ENCODE results near the gene TRABD2B. TPM values are rescaled to one million over a fixed set of nuclear protein-coding genes. Genes with fewer than 3 reads are reported as not detected.

The TRABD2B gene
- total and polyA plus RNA-seq, 2 of the 13 experiments (the other 11 are each of a cell fraction or from before 2014, with no cell fraction given): 0.04 TPM; not detected in 1

DNA sequence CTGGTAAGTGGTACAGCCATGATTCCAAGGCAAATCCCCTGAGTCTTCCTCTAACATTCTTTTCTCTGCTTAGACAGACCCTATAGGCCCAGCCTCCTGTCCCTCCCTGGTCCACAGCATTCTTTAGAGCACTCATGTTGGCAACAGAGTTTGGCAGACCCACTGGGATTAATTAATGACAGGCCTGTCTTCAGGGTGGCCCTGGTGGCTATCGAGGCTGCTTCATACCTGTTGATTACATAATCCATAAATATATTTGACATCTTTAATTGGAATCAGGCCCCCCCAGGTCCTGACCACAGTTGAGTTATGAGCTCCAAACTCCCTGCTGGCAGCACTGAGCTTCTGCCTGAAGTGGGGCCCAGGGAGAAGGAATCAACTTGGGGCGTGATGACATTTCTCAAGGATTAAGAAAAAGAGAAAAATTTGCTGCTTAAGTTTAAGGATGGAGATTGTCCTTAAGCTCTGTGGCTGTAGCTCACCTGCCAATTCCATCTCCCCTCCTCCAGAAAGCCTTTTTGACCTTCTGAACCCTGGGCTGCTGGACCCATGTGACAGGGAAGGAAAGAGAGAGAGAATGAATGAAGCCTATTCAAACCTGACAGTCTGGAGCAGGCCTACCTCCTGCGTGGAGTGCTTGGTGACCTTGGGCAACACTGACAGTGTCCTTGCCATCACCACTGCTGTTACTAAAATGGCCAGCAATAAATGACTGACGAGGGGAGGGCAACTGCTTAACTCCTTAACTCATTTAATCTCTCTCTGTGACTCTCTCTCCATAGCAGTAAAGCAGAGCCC, 156.6 kb downstream of the TRABD2B start (continued):
- TF ChIP-seq, protein P1, sequence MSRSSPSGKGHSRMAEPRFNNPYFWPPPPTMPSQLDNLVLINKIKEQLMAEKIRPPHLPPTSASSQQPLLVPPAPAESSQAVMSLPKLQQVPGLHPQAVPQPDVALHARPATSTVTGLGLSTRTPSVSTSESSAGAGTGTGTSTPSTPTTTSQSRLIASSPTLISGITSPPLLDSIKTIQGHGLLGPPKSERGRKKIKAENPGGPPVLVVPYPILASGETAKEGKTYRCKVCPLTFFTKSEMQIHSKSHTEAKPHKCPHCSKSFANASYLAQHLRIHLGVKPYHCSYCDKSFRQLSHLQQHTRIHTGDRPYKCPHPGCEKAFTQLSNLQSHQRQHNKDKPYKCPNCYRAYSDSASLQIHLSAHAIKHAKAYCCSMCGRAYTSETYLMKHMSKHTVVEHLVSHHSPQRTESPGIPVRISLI (CRISPR knock-in tag; IDR thresholded peaks at IDR 0.05; ENCODE audit: borderline replicate concordance): no peak
- no peak for TF ChIP-seq RBFOX2 (IDR thresholded peaks at IDR 0.05; ENCODE audit: low read depth, low read length)
- TF ChIP-seq, protein P2, sequence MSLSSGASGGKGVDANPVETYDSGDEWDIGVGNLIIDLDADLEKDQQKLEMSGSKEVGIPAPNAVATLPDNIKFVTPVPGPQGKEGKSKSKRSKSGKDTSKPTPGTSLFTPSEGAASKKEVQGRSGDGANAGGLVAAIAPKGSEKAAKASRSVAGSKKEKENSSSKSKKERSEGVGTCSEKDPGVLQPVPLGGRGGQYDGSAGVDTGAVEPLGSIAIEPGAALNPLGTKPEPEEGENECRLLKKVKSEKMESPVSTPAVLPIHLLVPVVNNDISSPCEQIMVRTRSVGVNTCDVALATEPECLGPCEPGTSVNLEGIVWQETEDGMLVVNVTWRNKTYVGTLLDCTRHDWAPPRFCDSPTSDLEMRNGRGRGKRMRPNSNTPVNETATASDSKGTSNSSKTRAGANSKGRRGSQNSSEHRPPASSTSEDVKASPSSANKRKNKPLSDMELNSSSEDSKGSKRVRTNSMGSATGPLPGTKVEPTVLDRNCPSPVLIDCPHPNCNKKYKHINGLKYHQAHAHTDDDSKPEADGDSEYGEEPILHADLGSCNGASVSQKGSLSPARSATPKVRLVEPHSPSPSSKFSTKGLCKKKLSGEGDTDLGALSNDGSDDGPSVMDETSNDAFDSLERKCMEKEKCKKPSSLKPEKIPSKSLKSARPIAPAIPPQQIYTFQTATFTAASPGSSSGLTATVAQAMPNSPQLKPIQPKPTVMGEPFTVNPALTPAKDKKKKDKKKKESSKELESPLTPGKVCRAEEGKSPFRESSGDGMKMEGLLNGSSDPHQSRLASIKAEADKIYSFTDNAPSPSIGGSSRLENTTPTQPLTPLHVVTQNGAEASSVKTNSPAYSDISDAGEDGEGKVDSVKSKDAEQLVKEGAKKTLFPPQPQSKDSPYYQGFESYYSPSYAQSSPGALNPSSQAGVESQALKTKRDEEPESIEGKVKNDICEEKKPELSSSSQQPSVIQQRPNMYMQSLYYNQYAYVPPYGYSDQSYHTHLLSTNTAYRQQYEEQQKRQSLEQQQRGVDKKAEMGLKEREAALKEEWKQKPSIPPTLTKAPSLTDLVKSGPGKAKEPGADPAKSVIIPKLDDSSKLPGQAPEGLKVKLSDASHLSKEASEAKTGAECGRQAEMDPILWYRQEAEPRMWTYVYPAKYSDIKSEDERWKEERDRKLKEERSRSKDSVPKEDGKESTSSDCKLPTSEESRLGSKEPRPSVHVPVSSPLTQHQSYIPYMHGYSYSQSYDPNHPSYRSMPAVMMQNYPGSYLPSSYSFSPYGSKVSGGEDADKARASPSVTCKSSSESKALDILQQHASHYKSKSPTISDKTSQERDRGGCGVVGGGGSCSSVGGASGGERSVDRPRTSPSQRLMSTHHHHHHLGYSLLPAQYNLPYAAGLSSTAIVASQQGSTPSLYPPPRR (CRISPR knock-in tag; IDR thresholded peaks at IDR 0.05; ENCODE audit: borderline replicate concordance): peak; percentile 78; the same call in 1 of the 2 replicates
- TF ChIP-seq NR1H2 (CRISPR knock-in tag; IDR thresholded peaks at IDR 0.05; ENCODE audit: borderline replicate concordance, low read depth): no peak
- no peak for TF ChIP-seq ZSCAN12 (CRISPR knock-in tag; IDR thresholded peaks at IDR 0.05)
- TF ChIP-seq, protein P3, sequence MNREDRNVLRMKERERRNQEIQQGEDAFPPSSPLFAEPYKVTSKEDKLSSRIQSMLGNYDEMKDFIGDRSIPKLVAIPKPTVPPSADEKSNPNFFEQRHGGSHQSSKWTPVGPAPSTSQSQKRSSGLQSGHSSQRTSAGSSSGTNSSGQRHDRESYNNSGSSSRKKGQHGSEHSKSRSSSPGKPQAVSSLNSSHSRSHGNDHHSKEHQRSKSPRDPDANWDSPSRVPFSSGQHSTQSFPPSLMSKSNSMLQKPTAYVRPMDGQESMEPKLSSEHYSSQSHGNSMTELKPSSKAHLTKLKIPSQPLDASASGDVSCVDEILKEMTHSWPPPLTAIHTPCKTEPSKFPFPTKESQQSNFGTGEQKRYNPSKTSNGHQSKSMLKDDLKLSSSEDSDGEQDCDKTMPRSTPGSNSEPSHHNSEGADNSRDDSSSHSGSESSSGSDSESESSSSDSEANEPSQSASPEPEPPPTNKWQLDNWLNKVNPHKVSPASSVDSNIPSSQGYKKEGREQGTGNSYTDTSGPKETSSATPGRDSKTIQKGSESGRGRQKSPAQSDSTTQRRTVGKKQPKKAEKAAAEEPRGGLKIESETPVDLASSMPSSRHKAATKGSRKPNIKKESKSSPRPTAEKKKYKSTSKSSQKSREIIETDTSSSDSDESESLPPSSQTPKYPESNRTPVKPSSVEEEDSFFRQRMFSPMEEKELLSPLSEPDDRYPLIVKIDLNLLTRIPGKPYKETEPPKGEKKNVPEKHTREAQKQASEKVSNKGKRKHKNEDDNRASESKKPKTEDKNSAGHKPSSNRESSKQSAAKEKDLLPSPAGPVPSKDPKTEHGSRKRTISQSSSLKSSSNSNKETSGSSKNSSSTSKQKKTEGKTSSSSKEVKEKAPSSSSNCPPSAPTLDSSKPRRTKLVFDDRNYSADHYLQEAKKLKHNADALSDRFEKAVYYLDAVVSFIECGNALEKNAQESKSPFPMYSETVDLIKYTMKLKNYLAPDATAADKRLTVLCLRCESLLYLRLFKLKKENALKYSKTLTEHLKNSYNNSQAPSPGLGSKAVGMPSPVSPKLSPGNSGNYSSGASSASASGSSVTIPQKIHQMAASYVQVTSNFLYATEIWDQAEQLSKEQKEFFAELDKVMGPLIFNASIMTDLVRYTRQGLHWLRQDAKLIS (CRISPR knock-in tag; IDR thresholded peaks at IDR 0.05): no peak
- no peak for TF ChIP-seq KLF15 (CRISPR knock-in tag; IDR thresholded peaks at IDR 0.05; ENCODE audit: borderline replicate concordance)
- TF ChIP-seq ZNF367 (CRISPR knock-in tag; IDR thresholded peaks at IDR 0.05; ENCODE audit: borderline replicate concordance): no peak
- TF ChIP-seq, protein P4, sequence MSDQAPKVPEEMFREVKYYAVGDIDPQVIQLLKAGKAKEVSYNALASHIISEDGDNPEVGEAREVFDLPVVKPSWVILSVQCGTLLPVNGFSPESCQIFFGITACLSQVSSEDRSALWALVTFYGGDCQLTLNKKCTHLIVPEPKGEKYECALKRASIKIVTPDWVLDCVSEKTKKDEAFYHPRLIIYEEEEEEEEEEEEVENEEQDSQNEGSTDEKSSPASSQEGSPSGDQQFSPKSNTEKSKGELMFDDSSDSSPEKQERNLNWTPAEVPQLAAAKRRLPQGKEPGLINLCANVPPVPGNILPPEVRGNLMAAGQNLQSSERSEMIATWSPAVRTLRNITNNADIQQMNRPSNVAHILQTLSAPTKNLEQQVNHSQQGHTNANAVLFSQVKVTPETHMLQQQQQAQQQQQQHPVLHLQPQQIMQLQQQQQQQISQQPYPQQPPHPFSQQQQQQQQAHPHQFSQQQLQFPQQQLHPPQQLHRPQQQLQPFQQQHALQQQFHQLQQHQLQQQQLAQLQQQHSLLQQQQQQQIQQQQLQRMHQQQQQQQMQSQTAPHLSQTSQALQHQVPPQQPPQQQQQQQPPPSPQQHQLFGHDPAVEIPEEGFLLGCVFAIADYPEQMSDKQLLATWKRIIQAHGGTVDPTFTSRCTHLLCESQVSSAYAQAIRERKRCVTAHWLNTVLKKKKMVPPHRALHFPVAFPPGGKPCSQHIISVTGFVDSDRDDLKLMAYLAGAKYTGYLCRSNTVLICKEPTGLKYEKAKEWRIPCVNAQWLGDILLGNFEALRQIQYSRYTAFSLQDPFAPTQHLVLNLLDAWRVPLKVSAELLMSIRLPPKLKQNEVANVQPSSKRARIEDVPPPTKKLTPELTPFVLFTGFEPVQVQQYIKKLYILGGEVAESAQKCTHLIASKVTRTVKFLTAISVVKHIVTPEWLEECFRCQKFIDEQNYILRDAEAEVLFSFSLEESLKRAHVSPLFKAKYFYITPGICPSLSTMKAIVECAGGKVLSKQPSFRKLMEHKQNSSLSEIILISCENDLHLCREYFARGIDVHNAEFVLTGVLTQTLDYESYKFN (CRISPR knock-in tag; conservative IDR thresholded peaks at IDR 0.05): peak; percentile 76
- no peak for TF ChIP-seq ZNF230 (CRISPR knock-in tag; IDR thresholded peaks at IDR 0.05)
- TF ChIP-seq ZNF24 (IDR thresholded peaks at IDR 0.05): 0 out of 2 replicates have a peak, but pooled peaks have one; percentile 62
- TF ChIP-seq NFYC (CRISPR knock-in tag; IDR thresholded peaks at IDR 0.05): no peak
